Astrocyte of the hippocampus (primary cell): ENCODE results near the gene NOTCH4.
"Not testable (repeated sequence)": the region's sequence is repeated elsewhere in the genome, so short reads cannot be mapped to it uniquely, and the experiment has no call there.

Experiments
- DNase-seq: peaks from one replicate; pipeline ENCODE4 v3.0.0; 2011; ENCODE audit warnings: low read depth, low spot score

NOTCH4 gene

GRCh38 chr6:32218167-32218566, 5.7 kb downstream of the NOTCH4 start:
- DNase-seq: no peak

- DNase-seq: no peak
Observed at GRCh38 chr6:32216998-32217397, 6.9 kb downstream of the NOTCH4 start.

GRCh38 chr6:32216285-32216684, 7.6 kb downstream of the NOTCH4 start:
- DNase-seq: no peak

- no peak for DNase-seq
Observed at GRCh38 chr6:32215617-32216016, 8.2 kb downstream of the NOTCH4 start.

- DNase-seq: no peak
Observed at GRCh38 chr6:32214126-32214525, 9.7 kb downstream of the NOTCH4 start.

GRCh38 chr6:32213649-32214048, 10.2 kb downstream of the NOTCH4 start:
- DNase-seq: no peak

GRCh38 chr6:32212076-32212760, 11.6 kb downstream of the NOTCH4 start:
- DNase-seq: no peak

GRCh38 chr6:32211432-32211831, 12.4 kb downstream of the NOTCH4 start:
- DNase-seq: not testable (repeated sequence)

- DNase-seq: no peak
Observed at GRCh38 chr6:32210191-32210601, 13.7 kb downstream of the NOTCH4 start.

GRCh38 chr6:32208996-32209395, 14.9 kb downstream of the NOTCH4 start:
- no peak for DNase-seq

GRCh38 chr6:32204268-32204715, 19.6 kb downstream of the NOTCH4 start:
- no peak for DNase-seq

- DNase-seq: peak; percentile 46
Observed at GRCh38 chr6:32203426-32204267, 20.2 kb downstream of the NOTCH4 start.

GRCh38 chr6:32202186-32202585, 21.7 kb downstream of the NOTCH4 start:
- DNase-seq: no peak

GRCh38 chr6:32200711-32201475, 23.0 kb downstream of the NOTCH4 start:
- DNase-seq: no peak

GRCh38 chr6:32198866-32199265, 25.0 kb downstream of the NOTCH4 start:
- no peak for DNase-seq

GRCh38 chr6:32198345-32198696, 25.5 kb downstream of the NOTCH4 start:
- DNase-seq: no peak

- DNase-seq: peak; percentile 26
Observed at GRCh38 chr6:32196682-32197616, 26.9 kb downstream of the NOTCH4 start.

GRCh38 chr6:32195902-32196681, 27.8 kb downstream of the NOTCH4 start:
- DNase-seq: peak; percentile 94

- DNase-seq: peak; percentile 100
Observed at GRCh38 chr6:32195652-32195901, 28.3 kb downstream of the NOTCH4 start.

- DNase-seq: peak; percentile 67
Observed at GRCh38 chr6:32194825-32195651, 28.8 kb downstream of the NOTCH4 start.
